GM18951 (cell line): ENCODE results near the gene PPM1J.
A peak's percentile ranks its signal among the peaks of the same experiment; 100 is the strongest.

Experiments
- POLR2A ChIP-seq: IDR thresholded peaks from 4 replicates; pipeline ENCODE4 v1.6.1; 2011; ENCODE audit warnings: mild to moderate bottlenecking; ENCODE audit not compliant: insufficient read length, insufficient read depth; ENCODE audit errors: extremely low read depth
- in situ Hi-C: fragments of 300-500 bp; cut with MboI; formaldehyde crosslinking; loops from one replicate; pipeline ENCODE4 v1.12.0; 2022; ENCODE audit warnings: low sequenced_read_pairs, mixed read lengths, inconsistent platforms; ENCODE audit not compliant: unreplicated experiment

Gene PPM1J

GRCh38 chr1:112687785-112688496 lies 27.2 kb downstream of the PPM1J start:
- no peak for TF ChIP-seq POLR2A
- in situ Hi-C loops: loop anchor here (25.0 kb wide), 1 partner anchor 176 kb away; the partner anchor contains the start of gene WNT2B

- in situ Hi-C loops: loop anchor here (25.0 kb wide), 1 partner anchor 175 kb away; the partner anchor contains the start of gene WNT2B
- no peak for TF ChIP-seq POLR2A
Observed at GRCh38 chr1:112687361-112687760, 27.8 kb downstream of the PPM1J start.

DNA sequence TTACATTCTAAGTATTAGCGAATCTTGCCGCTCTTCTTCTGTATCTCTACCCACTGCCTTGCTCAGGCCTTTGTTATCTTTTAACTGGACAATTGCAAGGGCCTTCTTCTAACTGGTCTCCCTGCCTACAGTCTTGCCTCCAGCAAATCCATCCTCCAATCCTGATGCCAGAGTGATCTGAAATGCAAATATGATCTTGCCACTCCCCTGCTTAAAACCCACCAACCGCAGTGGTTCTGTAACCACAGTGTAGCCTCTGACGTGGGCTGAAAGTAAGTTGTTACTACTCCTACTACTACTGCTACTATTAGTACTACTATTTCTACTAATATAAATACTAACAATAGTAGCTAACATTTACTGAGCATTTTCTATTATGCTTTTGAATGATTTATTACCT lies 28.3 kb downstream of the PPM1J start:
- in situ Hi-C loops: loop anchor here (25.0 kb wide), 1 partner anchor 175 kb away; the partner anchor contains the start of gene WNT2B
- no peak for TF ChIP-seq POLR2A

- no peak for TF ChIP-seq POLR2A
- in situ Hi-C loops: loop anchor here (25.0 kb wide), 1 partner anchor 174 kb away; the partner anchor contains the start of gene WNT2B
Observed at GRCh38 chr1:112686417-112686816, 28.7 kb downstream of the PPM1J start.

- TF ChIP-seq POLR2A: no peak
- in situ Hi-C loops: loop anchor here (25.0 kb wide), 1 partner anchor 174 kb away; the partner anchor contains the start of gene WNT2B
Observed at GRCh38 chr1:112685913-112686312, 29.2 kb downstream of the PPM1J start.

- TF ChIP-seq POLR2A: no peak
- in situ Hi-C loops: loop anchor here (25.0 kb wide), 1 partner anchor 166 kb away; the partner anchor contains the start of gene WNT2B
Observed at GRCh38 chr1:112678605-112679004, 36.5 kb downstream of the PPM1J start.

DNA sequence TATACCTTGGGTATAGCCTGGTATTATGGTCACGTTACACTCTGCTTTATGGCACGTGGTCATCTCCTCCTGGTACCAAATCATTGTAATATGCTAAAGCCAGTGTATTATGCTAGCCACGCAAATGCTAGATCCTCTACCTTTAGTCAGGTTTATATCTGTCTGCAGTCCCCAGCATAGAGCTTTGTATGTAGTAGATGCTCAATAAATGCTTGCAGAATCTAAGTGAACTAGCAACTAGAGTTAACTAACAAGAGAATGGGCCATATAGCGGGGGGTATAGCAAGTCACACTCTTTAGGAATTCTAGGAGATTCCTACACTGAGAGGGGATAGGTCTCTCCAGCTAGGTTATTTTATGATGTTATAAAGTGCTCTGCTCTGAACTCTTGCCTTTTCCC lies 37.6 kb downstream of the PPM1J start:
- TF ChIP-seq POLR2A: no peak
- in situ Hi-C loops: loop anchor here (25.0 kb wide), 1 partner anchor 165 kb away; the partner anchor contains the start of gene WNT2B

DNA sequence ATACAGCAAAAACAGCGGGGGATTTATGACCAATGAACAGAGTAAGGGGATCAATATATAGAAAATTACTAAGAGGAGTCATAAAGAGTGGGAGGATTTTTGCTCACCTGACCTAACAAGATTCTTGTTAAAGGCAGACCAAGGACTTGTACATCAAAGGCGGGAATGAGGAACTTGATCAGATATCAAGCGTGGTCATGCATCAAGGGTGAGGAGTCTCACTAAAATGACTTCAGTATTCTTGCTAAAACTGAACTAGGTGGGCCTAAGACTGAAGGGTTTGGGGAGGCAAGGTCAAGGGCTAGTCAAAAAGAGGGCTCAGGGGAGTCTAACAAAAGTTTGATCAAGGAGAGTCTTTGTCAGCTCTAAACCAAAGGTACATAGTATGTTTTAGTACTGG lies 38.6 kb downstream of the PPM1J start:
- TF ChIP-seq POLR2A: no peak
- in situ Hi-C loops: loop anchor here (25.0 kb wide), 1 partner anchor 164 kb away; the partner anchor contains the start of gene WNT2B

DNA sequence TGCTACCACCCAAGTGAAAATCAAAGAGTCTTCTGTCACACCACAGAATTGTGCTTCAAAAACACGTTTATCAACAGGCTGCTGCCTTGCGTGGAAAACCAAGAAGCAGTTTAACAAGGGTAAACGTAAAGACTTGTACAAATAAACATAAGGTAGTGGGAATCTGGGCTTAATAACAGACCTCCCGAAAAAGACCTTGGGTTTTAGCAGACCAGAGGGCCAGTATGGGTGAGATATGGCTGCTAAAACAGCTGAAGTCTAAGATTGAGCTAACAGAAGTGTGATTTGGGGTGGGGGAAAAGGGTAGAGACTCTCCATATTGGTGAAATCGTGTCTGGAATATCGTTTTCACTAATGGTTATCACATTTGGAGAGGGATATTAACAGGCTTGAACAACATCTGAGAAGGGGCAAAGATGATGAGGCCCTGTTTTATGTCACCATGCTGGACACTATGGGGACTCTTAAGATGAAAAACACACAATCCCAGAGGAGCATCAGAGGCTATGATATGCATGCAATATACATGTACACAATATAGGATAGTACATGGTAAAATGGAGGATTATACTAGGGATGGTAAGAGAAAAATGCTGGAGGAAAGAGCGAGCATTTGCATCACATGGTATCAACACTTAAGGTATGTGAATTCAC lies 39.3 kb downstream of the PPM1J start:
- no peak for TF ChIP-seq POLR2A
- in situ Hi-C loops: loop anchor here (25.0 kb wide), 1 partner anchor 164 kb away; the partner anchor contains the start of gene WNT2B

GRCh38 chr1:112674986-112675727 lies 40.0 kb downstream of the PPM1J start:
- in situ Hi-C loops: loop anchor here (25.0 kb wide), 1 partner anchor 163 kb away; the partner anchor contains the start of gene WNT2B

GRCh38 chr1:112674440-112674985 lies 40.6 kb downstream of the PPM1J start, which contains the start of gene MOV10:
MOV10 (plus strand) TSS chr1:112674659; CDS start chr1:112674913, 254 bp downstream.
- in situ Hi-C loops: no loop called here
- TF ChIP-seq POLR2A: peak; percentile 50

More at GRCh38 chr1:112674986-112675727, 40.0 kb downstream of the PPM1J start:
- no peak for TF ChIP-seq POLR2A
